Spleen (tissue), 7 donors: Measurements from ENCODE around the gene SRGAP3.

ENCODE experiments used
- POLR2A ChIP-seq, 3 donors: fragments of 450-650 bp; IDR thresholded peaks; one replicate each; pipeline ENCODE4 v1.5.1; 2017; ENCODE audit warnings: antibody characterized with exemption in 3 of 3, mild to moderate bottlenecking in 1 of 3
- POLR2AphosphoS5 ChIP-seq, 3 donors: sonication (generic); formaldehyde crosslinking; IDR thresholded peaks; one replicate each; pipeline ENCODE4 v1.5.1; 2017; ENCODE audit warnings: antibody characterized with exemption in 3 of 3
- TF ChIP-seq, protein P1 (sequence below), 11 experiments: fragments of 200-600 bp in 7 of 11; fragments of 450-650 bp in 4 of 11; sonication (generic) in 4 of 11; IDR thresholded peaks in 8 of 11; conservative IDR thresholded peaks in 3 of 11; 1 replicate in 7 of 11; 2 replicates in 4 of 11; pipeline versions ENCODE4 v1.4.0 to v1.8.0; 2016 to 2021; ENCODE audit warnings: antibody characterized with exemption in 11 of 11, inconsistent platforms in 4 of 11, mild to moderate bottlenecking in 1 of 11
- donor health status: DM: no; HTN: no; CAD: no; lungs with moderate emphysema.
- donor health status: DM: no; HTN: no; CAD: no.
- donor health status: DM: no; HTN: no; CAD: no.

DNA sequence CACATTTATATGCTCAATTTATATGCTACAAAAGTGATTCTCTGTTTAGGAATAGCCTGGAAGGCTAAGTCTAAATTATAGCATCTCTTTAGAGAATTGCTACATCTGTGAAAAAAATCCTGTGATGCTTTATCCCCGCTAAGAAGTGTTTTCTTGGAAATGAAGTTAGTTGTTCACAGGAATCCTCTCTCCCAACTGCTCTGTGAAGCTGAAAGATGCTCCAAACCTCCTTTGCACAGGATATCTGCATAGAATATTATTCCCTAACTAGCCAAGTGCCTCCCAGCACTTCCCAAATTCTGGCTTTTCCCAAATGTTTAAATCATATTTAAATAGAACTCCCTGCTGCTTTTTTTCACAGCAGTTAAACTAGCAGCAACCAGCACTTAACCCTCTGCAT is 132.2 kb downstream of the SRGAP3 start:
- TF ChIP-seq, protein P1, sequence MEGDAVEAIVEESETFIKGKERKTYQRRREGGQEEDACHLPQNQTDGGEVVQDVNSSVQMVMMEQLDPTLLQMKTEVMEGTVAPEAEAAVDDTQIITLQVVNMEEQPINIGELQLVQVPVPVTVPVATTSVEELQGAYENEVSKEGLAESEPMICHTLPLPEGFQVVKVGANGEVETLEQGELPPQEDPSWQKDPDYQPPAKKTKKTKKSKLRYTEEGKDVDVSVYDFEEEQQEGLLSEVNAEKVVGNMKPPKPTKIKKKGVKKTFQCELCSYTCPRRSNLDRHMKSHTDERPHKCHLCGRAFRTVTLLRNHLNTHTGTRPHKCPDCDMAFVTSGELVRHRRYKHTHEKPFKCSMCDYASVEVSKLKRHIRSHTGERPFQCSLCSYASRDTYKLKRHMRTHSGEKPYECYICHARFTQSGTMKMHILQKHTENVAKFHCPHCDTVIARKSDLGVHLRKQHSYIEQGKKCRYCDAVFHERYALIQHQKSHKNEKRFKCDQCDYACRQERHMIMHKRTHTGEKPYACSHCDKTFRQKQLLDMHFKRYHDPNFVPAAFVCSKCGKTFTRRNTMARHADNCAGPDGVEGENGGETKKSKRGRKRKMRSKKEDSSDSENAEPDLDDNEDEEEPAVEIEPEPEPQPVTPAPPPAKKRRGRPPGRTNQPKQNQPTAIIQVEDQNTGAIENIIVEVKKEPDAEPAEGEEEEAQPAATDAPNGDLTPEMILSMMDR (IDR thresholded peaks at IDR 0.05 in 8 of 11, conservative IDR thresholded peaks at IDR 0.05 in 3 of 11), result no peak
- TF ChIP-seq POLR2A (IDR thresholded peaks at IDR 0.05) (no peak), POLR2AphosphoS5 (IDR thresholded peaks at IDR 0.05) (no peak)
